Measurements from ENCODE around the gene PCBP2.

The PCBP2 gene

GRCh38 chr12:53495903-53496751 is 44.2 kb downstream of the PCBP2 start:
- no peak for FAIRE-seq

- no peak for FAIRE-seq
Measured at GRCh38 chr12:53496752-53497032, 44.8 kb downstream of the PCBP2 start.

DNA sequence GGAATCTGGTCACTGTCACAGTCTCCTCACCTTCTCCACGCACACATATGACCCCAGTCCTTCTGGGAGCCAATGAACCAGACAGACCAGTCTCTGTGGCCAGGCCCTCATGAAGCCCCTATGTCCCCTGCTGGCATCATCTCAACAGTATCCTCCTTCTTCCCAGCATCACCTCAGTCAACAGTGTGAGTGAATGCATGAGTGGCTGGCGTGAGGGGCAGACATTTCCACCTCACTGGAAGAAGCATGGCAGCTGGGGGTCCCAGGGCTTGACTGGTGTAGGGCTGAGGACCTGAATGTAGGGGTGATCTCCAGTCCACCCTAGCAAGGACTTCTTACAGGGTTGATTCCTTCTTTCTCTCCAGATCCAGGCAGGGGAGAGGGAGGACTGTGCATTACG is 45.6 kb downstream of the PCBP2 start:
- FAIRE-seq, result no peak

DNA sequence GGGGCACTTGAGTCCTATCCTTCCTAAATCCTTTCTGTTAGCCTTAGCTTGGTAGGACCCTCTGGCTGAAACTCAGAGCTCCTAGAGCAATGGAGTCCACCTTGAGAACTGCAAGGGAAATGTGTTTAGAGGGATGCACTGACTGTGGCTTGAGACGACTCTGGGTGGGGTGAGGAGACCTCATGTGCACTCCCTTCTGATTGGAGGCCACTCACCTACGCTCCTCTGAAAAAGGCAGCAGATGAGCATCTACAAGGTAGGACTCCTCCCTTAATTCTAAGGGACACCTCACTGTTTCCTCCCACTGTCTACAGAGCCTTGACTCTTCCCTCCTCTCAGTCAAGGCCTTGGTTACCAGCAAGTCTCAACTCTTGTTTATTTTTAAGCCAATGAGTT is 46.3 kb downstream of the PCBP2 start:
- no peak for FAIRE-seq

DNA sequence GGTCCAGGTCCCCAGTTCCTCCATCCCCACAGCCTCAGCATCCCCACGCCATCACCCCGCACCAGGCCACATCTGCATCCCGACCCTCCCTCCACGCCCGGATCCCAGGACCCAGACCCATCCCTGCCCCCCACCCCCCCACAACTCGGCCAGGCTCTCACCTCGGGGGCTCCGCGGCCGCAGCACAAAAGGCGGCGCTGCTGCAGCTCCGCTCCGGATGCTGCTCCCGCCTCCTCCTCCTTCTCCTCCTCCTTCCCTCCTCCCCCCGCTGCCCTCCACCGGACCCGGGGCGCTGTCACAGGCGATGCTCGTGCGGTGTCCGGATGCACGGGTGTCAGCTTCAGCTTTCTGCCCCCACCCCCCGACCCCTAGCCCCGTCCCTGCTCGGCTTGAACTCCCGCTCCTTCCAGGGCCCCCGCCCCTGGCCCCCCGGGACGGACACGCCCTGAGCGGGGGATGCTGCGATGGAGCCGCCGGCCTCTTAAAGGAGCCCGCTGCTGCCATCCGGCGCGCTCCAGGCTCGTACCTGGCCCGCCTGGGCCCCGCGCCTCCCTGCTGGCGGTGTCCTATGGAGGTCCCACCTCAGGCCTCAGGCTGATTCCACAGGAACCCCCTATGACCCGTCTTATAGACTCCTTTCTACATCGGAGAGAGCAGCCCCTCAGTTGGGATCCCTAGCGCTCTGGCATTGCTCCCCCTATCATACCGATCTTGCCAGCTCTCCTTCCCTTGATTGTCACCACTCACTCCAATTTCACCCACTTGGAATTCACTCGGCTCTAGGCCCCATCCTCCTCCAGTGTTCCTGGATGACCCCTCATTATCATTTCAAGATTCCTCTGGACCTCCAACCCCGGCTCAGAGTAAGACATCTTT is 47.6 kb downstream of the PCBP2 start, which contains the start of gene MAP3K12:
MAP3K12 (minus strand) TSS at position 193 of the 876 bp plus-strand sequence. CDS start 12,067 bp downstream, outside the sequence.
- no peak for FAIRE-seq

GRCh38 chr12:53500142-53500775 is 48.4 kb downstream of the PCBP2 start:
- FAIRE-seq, result no peak

DNA sequence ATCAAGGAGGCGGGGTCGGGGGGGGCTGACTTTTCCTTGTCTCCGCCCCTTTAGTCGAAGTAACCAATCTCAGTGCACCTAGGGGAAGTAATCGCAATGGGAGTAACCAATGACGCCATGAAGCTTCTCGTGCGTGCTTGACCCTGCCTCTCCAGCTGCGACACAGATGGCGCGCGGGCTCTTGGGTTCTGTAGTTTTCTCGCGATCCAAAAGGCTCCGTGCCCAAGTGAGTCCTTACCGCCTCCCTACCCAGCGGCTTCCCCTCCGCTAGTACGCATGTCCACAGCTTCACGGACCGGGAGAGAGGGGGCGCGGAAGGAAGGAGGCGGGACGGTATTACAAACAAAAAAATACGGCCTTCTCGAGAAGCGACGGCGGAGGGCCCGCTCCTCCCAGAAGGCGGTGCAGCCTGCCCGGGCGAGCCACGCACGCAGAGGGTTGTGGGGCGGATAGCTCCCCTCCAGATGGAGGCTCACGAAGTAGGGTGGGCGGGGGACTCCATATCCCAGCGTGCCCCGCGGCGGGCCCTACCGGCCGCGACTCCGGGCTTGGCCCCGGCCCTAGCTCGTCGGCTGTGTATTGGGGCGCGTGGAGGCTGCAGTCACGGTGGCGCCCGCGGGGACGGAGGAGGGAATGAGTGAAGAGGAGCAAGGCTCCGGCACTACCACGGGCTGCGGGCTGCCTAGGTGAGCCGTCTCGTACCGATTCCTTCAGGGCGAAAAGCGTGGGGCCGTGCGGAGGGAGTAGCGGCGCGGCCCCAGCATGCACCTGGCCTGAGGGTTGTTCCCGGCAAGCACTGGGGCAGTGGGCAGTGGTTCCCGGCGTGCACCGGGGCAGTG is 49.1 kb downstream of the PCBP2 start, which contains the start of gene TARBP2:
TARBP2 (plus strand) TSS at position 508 of the 839 bp plus-strand sequence; CDS start at position 634, 126 bp downstream.
- peak; percentile 99 for FAIRE-seq

- no peak for FAIRE-seq
Measured at GRCh38 chr12:53501615-53502181, 49.8 kb downstream of the PCBP2 start.

DNA sequence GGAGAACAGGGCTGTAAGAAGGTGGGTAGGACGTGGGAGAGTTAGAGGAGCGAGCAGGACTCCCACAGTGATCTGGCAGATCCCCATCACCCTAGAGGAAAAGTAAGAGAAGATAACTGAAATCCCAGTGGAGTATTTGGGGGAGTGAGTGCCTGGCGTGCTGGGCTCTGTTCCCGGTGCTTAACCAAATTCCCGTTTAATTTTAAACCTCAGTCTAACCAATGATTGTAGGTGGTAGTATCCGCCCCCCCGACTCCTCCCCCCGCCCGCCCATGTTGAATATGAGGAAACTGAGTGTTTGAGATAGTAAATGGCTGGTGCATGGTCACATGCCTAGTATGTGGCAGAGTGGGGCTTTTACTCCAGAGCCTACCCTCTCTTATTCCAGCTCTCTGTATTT is 50.4 kb downstream of the PCBP2 start:
- peak; percentile 27 for FAIRE-seq

GRCh38 chr12:53502983-53503728 is 51.3 kb downstream of the PCBP2 start:
- FAIRE-seq, result no peak

DNA sequence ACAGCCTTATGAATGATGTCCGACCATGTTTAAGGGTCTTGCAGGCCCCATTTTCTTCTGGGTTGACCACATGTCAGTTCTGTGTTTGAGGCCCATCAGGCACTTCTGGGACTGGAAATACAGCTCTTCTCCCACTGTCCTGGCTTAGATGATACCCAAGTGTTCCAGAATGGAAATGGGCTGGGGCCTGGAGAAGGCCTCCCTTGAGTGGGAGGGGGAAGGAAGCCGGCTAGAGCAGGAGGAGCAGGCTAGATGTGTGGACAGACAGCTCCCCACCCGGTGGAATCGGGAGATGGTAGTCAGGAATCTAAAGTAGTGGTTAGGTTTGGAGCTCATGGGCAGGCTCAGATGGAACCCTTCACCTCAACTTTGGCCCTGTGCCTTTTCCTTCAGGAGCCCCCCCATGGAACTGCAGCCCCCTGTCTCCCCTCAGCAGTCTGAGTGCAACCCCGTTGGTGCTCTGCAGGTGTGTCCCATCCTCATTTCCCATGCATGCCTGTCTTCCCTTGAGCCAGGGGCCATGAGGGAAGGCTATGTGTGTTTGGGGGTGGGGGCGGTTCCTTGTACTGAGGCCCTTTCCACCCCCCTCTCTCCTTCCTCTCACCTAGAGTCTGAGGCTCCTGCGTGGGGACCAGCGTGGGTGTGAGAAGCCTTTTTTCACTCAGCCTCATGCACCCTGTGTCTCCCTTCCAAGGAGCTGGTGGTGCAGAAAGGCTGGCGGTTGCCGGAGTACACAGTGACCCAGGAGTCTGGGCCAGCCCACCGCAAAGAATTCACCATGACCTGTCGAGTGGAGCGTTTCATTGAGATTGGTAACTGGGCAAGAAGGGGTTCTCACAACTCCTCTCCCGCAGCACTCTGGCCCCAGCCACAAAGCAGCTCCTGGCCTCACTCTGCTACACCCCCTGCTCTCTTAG is 52.4 kb downstream of the PCBP2 start:
- no peak for FAIRE-seq

DNA sequence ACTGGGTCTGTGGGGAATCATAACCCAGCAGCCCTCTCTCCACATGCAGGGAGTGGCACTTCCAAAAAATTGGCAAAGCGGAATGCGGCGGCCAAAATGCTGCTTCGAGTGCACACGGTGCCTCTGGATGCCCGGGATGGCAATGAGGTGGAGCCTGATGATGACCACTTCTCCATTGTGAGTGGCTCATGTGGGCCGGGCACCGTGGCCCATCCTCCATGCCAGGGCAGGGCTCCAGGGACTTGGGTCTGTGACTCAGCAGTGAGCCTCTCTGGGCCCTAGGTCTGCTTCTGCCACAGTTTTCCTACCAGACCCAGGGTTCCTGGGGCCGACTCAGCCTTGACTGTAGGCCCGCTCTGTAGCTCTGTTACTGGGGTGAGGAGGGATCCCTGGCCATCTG is 53.2 kb downstream of the PCBP2 start:
- no peak for FAIRE-seq

DNA sequence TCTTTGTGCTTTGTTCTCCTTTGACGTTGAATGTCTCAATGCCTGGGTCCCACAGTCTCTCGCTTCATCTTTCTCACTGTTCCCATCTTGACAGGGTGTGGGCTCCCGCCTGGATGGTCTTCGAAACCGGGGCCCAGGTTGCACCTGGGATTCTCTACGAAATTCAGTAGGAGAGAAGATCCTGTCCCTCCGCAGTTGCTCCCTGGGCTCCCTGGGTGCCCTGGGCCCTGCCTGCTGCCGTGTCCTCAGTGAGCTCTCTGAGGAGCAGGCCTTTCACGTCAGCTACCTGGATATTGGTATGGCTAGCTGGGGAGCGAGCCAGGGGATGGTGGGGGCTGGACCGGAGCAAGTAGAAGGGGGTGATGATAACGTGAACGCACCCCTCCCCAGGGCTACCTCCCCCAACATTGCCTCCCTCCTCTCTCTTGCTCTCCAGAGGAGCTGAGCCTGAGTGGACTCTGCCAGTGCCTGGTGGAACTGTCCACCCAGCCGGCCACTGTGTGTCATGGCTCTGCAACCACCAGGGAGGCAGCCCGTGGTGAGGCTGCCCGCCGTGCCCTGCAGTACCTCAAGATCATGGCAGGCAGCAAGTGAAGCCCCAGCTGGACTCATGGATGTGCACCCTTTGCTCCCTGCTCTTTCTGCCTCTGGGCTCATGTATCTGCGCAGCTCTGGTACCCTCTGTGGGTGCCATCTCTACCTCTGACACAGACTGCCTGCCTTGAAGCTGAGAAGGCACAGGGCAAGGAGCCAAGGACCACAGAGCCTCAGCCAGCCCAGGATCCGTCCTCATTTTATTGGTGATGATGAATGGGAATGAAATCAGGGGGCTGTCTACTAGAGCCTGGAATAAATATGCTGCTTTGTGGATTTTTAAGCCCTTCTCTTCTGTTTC is 53.9 kb downstream of the PCBP2 start:
- no peak for FAIRE-seq

GRCh38 chr12:53506450-53506785 is 54.5 kb downstream of the PCBP2 start:
- FAIRE-seq, result no peak

DNA sequence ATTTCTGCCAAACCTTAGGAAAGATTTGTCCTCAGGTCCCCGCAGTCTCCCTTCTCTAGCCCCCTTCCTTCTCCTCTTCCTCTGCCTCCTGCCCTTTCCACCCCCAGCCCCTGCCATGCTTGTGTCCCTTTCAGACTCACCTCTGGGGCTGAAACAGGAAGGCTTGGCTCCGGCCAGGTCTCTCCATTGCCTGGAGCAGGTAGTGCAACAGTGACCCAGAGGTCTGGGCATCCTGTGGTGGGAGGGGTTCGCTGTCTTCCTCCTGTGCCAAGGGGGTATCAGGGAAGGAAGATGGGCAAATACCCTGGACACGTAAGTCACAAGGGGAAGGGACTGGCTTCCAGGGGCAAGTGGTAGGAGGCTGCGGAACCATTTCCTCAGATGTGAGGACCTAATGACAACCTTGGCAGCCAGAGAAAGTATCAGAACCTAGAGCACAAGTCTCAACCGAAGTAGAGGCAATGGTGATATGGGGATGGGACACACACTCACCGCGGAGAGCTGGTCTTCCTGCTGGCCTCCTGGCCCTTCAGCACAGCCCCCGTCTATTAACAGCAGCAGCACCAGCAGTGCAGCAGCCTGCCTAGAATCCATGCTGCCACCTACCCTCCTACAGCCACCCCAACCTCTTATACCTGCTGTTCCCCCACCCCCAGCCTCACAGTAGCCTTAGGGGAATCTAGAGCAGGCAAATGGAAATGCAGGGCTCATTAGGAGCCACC is 55.1 kb downstream of the PCBP2 start, which contains the start of gene NPFF:
NPFF (minus strand) TSS at position 604 of the 722 bp plus-strand sequence; CDS start at position 594, 10 bp downstream.
- FAIRE-seq, result no peak

DNA sequence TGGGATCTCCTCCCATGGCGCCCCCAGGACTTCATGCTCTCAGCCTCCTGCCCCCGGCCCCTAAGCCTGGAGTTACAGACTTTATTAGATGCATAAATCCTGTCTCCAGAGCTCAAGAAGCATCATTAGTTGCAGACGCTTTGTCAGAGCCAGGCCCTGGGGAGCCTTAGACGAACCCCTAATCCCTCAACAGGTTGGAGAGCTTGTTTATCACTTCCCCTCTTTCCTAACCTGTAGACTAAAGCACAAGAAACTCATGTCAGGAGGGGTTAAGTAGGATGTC is 55.6 kb downstream of the PCBP2 start:
- no peak for FAIRE-seq

DNA sequence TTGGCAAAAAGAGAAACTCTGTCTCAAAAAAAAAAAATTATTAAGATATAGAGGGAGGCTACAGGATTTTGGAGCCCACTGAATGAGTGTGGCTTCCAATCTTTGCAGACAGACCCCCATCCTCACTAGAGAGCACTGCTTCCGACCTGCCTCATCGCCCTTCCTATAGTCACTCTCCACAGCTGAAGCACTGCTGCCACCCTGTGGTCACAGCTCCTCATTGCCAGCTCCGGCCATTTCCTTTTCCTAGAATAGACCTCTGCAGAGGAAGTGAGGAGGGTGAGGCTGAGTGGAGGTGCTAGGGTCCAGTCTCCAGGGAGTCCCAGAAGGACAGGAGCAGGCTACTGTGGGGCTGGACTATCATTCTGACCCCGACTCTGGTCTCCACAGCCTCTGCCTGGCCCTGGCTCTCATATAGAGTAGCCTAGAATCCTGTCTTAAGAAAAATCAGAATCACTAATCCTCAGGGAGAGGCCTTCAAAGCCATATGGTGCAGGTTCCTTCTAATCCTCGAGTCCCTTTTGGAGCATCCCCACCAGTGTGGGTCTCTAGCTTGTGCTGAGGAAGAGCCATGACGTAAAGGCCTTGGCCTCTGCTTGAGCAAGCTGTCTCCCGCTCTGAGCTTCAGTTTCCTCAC is 56.8 kb downstream of the PCBP2 start:
- no peak for FAIRE-seq

GRCh38 chr12:53510181-53510812 is 58.4 kb downstream of the PCBP2 start:
- no peak for FAIRE-seq
